HG03045 (cell line): Measurements from ENCODE around the gene PHKG2.

Experiments used
- ATAC-seq: cut with Tn5 transposase; IDR thresholded peaks from one replicate; pipeline ENCODE4 v1.9.1; 2021; ENCODE audit warnings: mild to moderate bottlenecking, moderate library complexity; ENCODE audit not compliant: unreplicated experiment

PHKG2 gene

DNA sequence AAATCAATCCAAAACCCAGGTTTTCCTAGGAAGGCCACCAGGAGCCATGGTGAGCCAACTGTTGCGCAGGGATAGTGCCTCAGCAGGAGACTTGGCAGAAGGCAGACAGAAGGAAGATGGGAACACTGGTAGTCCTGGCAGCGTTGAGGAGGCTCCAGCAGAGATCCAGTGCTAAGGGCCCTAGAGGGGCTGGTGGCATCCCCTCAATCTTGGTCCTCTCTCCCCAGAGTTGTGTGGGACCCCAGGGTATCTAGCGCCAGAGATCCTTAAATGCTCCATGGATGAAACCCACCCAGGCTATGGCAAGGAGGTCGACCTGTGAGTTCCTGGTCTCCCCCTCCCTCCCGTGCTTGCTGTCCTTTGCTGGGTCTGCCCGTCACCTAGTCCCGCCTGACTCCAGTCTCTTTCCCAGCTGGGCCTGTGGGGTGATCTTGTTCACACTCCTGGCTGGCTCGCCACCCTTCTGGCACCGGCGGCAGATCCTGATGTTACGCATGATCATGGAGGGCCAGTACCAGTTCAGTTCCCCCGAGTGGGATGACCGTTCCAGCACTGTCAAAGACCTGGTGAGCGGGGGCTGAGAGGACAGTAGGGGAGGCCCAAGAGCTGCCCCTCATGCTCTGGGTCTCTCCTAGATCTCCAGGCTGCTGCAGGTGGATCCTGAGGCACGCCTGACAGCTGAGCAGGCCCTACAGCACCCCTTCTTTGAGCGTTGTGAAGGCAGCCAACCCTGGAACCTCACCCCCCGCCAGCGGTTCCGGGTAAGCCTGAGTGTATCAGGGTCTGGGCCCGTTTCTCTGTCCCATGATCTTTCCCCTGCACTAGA, 7.9 kb downstream of the PHKG2 start:
- no peak for ATAC-seq

DNA sequence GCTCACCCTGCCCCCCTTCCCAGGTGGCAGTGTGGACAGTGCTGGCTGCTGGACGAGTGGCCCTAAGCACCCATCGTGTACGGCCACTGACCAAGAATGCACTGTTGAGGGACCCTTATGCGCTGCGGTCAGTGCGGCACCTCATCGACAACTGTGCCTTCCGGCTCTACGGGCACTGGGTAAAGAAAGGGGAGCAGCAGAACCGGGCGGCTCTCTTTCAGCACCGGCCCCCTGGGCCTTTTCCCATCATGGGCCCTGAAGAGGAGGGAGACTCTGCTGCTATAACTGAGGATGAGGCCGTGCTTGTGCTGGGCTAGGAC, 8.5 kb downstream of the PHKG2 start:
- no peak for ATAC-seq

DNA sequence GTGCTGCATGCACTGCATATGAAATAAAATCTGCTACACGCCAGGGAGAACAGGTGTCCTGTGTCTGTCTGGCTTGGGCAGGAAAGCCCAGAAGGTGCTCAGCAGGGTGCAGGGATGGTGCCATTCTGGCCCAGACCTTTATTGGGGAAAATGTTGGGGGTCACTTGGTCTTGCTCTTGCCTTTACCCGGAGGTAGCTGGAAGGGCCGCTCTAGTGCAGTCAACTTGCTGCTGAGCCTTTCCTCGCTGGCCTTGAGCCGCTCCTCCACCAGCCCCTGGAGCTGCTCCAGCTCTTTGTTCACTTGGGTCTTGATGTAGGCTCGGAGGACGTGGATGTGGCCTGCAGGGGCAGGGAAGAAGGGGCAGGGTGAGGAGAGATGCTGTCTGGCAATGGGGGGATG, 9.1 kb downstream of the PHKG2 start:
- ATAC-seq = no peak

DNA sequence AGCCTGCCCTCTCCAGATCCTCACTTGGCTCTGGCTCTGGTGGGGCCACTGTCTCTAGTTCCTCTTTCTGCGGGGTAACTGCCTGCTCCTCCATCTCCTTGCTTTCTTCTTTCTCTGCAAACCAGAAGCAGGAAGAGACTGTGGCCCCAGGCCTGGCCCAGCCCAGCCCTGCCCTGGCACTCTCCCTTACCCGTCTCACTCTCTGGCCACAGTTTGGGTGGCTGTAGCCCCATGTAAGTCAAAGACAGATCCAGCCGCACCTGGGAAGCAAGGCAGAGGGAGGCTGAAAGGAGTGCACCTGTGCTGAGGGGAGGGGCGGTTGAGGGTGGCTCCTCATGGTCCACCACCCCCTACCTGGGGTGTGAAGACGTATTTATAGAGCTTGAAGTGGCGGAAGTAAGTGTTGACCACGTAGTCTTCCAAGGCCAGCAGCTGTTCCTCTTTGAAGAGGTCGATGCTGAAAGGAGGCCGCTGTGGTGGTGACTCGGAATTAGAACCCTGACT, 10.8 kb downstream of the PHKG2 start:
- ATAC-seq = no peak

DNA sequence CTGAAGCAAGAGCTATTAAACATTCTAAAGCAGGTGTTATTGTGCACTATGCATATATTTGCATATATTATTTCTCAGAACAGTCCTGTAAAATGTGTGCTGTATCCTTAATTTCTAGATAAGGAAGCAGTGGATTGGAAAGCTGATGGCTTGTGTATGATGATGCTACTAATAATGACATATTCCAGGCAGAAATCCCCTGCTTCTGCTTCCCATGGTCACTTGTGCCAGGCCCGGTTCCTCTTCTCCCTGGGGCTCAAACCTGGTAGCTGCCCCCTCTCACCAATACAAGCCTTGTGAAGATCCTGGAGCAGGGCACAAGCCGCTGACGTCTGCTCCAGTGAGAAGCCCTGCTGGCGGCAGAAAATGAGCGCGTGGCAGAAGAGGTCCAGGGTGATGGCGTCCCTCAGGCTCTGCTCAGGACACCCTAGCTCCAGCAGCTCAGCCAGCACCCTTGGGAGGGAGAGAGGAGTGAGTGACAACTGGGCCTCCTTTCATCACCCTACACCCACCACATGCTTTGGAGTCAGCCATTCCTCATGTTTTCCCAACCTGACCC, 11.9 kb downstream of the PHKG2 start:
- ATAC-seq = no peak

DNA sequence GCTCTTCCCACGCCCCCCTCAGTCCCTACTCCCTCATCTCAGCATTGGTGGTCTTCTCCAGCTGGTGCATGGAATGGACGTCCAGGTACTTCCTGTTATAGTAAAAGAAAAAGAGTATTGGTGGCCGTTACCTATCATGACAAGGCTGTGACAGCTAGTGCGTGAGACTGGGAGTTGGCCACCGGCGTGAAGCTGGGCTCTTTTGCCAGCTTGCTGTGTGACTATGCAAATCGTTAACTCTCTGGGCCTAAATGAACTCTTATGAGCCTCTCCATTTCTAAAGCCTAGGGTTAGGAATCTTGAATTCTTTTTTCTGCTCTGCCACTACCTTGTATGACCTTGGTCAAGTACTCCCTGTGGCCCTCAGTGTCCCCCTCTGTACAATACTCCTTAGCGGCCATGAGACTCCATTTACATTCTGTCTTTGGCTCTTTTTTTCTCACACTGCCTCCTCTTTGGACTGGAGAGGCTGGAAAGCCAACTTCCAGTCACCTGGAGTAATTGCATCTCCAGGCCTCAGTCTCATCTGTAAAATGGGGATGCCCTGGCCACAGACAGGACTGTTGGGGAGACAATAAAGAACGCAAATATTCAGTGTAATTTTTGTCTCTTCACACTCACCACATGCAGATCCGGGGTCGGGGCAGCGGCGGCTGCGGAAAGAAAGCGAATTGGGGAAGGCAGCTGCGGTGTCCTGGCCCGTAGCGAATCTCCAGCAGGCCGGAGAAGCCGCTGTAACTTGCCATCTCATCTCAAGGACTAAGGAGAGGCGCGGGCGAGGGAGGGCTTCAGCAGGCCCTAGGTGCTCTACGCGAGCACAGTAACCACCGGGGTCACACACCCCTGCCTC, 12.6 kb downstream of the PHKG2 start:
- ATAC-seq = no peak

DNA sequence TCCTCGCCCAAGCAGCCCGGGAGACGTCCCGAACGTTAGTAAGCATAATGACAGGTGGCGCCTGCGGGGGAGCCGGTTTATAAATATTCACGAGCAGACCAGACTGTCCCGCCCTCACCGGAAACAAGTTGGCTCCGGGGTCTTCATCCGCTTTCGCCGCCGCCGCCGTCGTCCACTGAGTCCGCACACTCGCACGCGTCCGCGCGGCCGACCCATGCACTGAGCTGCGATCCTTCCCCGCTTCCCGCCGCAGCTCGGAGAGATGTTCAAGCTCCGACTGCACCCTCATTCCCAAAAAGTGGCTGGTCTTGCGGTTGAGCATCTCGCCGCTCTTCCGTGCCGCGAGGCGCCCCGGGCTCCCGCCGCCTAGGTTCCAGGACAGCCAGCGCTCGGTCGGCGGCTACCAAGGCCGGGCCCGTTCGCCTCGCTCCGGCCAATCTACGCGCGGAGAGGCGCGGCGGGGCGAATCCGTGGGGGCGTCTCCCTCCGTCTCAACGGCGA, 13.3 kb downstream of the PHKG2 start:
- ATAC-seq = peak; percentile 25

DNA sequence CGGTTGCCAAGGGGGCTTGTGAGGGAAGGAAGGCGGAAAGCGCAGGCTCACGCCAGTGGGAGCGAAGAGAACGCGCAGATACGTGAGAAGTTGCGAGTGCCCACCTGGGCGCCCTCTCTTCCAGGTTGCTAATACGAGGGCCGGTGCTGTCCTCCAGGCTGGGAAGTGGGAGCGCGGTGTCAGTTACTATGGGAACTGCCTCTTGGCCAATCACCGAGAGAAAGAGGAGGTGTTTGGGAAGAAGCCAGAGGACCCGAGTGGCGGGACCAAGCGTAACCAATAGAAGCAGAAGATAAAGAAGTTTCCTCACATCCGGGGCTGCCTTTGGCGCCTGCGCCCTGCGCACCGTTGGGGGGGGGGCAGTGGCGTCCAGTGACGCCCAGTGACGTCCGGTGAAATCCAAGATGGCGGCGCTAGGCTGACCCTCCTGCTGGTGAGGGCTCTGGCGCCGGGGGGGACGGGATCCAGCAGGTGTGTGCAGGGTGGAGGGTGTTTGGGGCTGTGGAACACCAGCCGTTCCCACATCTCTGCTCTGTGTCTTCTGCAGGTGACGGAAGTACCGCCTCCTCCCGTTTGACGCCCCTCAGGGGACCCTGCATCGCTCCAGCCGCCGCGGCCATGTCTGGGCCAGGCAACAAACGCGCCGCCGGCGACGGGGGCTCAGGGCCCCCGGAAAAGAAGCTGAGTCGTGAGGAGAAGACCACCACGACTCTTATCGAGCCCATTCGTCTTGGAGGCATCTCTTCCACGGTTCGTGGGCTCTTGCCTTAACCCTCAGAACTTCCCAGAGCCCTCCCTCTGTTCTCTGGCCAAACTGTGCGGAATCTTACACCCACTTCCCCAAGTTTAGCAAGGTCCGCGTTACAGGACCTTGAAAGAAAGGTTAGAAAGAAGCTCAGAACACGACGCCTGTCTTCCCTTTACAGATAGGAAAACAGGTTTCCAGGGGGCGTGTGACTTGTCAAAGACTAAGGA, 14.0 kb downstream of the PHKG2 start, which contains the start of the genes CFAP119 and RNF40:
CFAP119 (minus strand) TSS at position 135 of the 975 bp plus-strand sequence. CDS start 314 bp downstream, outside the sequence.
RNF40 (plus strand) TSS at position 395 of the 975 bp plus-strand sequence; CDS start at position 619, 224 bp downstream.
- ATAC-seq = peak; percentile 87

DNA sequence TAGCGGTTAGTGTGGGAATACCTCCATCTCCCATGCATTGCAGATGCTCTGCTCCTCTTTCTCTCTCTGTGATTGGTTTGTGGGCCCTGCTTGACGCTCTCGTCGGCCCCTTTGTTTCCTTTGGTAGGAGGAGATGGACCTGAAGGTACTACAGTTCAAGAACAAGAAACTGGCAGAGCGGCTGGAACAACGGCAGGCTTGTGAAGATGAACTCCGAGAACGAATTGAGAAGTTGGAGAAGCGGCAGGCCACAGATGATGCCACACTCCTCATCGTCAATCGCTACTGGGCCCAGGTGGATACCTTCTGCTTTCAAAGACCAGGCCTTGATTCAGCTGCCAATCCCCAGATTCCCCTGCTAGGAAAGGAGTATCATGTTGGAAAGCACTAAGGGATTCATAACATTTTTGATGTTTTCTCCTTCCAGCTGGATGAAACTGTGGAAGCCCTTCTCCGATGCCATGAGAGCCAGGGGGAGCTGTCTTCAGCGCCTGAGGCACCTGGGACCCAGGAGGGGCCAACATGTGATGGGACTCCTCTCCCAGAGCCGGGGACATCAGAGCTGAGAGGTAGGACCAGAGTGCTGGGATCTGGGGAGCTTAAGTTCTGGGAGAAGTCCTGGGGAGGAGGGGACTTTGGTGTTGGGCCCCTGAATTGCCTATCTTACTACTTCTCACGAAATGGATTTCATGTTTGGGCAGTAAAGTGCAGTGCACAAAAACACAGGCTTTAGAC, 14.9 kb downstream of the PHKG2 start:
- no peak for ATAC-seq

DNA sequence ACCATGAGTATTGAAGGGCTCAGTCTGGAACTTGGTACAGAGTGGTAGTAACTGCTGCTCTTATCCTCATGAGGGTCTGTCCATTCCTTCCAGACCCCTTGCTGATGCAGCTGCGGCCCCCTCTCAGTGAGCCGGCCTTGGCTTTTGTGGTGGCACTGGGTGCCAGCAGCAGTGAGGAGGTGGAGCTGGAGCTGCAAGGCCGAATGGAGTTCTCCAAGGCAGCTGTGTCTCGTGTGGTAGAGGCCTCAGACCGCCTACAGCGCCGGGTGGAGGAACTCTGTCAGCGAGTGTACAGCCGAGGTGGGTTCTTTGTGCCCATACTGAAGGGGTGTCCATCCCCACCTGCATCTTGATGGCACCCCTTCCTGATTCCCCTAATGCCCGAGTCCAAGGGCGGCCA, 15.9 kb downstream of the PHKG2 start:
- ATAC-seq = no peak

DNA sequence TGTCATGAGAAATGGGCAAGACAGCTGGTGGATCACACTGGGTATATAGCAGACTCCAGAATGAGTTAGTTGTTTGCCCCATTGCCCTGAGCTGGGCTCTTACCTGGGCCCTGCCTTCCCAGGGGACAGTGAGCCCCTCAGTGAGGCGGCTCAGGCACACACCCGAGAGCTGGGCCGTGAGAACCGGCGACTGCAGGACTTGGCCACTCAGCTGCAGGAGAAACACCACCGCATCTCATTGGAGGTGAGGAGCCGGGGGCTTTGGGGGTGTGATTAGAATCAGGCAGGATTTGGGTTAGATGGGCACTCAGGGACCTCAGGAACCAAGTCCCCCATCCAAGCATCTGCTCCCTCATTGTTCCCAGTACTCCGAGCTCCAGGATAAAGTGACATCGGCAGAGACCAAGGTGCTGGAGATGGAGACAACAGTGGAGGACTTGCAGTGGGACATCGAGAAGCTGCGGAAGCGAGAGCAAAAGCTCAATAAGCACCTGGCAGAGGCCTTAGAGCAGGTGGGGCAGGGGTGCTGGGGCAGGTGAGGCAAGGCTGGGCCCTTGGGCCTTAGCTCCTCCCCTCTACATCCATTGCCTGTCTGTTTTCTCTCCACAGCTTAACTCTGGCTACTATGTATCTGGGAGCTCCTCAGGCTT, 16.7 kb downstream of the PHKG2 start:
- no peak for ATAC-seq

DNA sequence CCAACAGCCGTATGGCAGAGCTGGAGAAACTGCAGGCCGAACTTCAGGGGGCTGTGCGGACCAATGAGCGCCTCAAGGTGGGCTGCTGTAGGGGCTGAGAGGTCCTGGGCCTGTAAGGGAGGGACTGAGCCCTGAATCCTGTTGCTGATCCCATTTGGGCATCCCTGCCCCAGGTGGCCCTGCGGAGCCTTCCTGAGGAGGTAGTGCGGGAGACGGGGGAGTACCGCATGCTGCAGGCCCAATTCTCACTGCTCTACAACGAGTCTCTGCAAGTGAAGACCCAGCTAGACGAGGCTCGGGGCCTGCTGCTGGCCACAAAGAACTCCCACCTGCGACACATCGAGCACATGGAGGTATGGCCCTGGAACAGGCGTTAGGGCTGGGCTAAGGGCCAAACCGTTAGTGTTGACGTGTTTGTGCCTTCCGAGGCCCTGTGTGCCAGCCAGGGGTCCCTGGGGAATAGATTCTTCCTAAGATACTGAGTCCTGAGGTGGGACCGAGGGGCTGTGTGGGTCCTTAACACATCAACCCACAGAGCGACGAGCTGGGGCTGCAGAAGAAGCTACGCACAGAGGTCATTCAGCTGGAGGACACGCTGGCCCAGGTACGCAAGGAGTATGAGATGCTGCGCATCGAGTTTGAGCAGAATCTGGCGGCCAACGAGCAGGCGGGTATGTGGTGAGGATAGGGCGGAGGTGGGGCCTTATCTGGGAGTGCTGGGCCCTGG, 18.1 kb downstream of the PHKG2 start:
- no peak for ATAC-seq

DNA sequence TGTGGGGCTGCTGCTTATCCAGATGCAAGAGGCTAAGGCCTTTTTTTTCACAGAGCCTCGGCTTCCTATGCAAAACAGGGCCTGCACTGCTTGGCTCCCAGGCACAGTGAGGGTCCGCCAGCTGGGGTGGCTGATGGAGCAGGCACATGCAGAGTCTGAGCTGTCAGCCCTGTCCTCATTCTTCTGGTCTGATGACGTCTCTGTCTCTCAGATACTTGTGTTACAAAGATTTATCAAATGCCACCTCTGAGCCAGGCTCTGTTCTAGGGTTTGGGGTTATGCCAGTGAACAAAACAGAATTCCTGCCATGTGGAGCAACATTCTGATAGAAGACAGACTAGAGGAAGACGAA, 18.7 kb downstream of the PHKG2 start:
- ATAC-seq = no peak

DNA sequence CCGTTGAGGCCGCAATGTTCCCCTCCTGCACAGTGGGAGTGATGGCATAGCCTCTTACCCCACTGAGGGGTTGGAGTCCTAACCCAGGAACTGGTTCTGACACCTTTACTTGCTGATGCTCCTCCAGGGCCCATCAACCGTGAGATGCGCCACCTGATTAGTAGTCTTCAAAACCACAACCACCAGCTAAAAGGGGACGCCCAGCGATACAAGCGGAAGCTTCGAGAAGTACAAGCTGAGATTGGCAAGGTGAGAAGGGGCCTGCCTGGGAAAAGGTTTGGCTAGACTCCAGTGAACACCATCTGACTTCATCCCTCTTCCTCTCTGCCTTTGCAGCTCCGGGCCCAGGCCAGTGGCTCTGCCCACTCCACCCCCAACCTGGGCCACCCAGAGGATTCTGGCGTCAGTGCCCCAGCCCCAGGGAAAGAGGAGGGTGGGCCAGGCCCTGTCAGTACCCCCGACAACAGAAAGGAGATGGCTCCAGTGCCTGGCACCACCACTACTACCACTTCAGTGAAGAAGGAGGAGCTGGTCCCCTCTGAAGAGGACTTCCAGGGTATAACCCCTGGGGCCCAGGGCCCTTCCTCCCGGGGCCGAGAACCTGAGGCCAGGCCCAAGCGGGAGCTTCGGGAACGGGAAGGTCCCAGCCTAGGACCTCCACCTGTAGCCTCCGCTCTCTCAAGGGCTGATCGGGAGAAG, 19.7 kb downstream of the PHKG2 start:
- ATAC-seq = no peak

DNA sequence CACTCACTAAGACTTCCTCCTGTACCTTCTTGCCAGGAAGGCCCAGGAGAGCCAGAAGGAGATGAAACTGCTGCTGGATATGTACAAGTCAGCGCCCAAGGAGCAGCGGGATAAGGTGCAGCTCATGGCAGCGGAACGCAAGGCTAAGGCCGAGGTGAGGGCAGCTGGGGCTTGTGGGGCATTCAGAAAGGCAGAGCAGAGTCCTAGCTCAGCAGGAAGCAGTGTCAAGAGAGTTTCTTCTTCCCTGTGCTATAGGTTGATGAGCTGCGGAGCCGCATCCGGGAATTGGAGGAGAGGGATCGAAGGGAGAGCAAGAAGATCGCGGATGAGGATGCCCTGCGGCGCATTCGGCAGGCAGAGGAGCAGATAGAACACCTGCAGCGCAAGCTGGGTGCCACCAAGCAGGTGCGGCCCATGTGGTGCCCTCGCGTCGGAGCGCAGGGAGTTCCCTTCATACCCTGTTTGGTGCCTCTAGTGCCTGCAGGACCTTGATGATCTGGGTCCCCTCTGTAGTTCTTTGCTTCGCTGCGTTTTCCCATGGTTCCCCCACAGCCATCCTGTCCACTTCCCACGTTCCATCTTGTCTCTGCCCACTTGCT, 20.5 kb downstream of the PHKG2 start:
- no peak for ATAC-seq

DNA sequence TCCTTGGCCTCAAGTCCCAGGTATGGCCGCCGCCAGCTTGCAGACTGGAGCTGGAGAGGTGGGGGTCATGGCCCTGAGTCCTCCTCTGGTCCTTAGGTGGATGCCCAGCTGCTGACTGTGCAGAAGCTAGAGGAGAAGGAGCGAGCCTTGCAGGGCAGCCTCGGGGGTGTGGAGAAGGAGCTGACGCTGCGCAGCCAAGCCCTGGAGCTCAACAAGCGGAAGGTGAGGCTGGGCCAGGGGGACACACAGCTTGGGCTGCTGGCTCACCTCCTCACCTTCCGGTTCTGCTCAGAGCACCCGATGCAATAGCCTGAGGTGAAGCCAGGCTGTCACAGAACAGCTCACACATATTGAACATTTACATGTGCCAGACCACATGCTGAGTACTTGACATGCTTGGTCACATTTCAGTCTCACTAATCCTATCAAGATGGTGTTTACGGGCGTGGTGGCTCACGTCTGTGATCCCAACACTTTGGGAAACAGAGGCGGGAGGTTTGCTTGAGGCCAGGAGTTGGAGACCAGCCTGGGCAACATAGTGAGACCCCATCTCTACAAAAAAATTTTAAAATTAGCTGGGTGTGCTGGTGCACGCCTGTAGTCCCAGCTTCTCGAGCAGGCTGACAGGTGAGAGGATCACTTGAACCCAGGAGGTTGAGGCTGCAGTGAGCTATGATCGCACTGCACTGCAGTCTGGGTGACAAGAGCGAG, 21.3 kb downstream of the PHKG2 start:
- no peak for ATAC-seq

DNA sequence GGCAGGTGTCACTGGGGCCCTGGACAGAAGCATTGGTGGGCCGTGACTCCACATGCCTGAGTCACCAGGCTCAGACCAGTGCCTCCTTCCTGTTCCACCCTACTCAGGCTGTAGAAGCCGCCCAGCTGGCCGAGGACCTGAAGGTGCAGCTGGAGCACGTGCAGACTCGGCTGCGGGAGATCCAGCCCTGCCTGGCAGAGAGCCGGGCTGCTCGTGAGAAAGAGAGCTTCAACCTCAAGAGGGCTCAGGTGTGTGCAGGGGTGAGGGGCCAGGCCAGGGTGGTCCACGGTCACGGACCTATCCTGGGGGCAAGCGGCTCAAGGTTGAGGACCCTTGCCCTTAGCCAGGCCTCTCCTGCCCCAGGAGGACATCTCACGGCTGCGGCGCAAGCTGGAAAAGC, 23.5 kb downstream of the PHKG2 start:
- no peak for ATAC-seq
